MCF 10A (cell line): ENCODE data around the gene CRELD2. TPM values are rescaled to one million over a fixed set of nuclear protein-coding genes. Genes with fewer than 3 reads are reported as not detected.

Experiments
- BruUV-seq: library from RNA; stranded (reverse); fragments of 400-500 nt; replicated peaks from 2 replicates; lab custom pipeline; 2021; lab: Mats Ljungman, UMichigan
- CTCF ChIA-PET: fragments of 300-600 bp; sonication (Branson Sonifier 250); formaldehyde crosslinking; extraction: SDS; loops from one replicate; lab custom pipeline; 2021; ENCODE audit warnings: antibody characterized with exemption, inconsistent platforms; lab: Yijun Ruan, JAX
- POLR2A ChIA-PET: fragments of 300-600, 350-650 bp; sonication (Branson Sonifier 250); formaldehyde crosslinking; extraction: SDS; loops from one replicate; lab custom pipeline; 2020; ENCODE audit warnings: antibody characterized with exemption, inconsistent platforms; lab: Yijun Ruan, JAX
- DNase-seq: peaks from one replicate; pipeline ENCODE4 v3.0.0-alpha.2; 2018; ENCODE audit not compliant: unreplicated experiment
- H3K27ac Mint-ChIP-seq: one replicate; pipeline ENCODE4 v1.8.0; 2022; ENCODE audit warnings: mild to moderate bottlenecking, low read depth, mixed read lengths; ENCODE audit not compliant: unreplicated experiment
- H3K27me3 Mint-ChIP-seq: one replicate; pipeline ENCODE4 v1.8.0; 2022; ENCODE audit warnings: mixed read lengths; ENCODE audit not compliant: insufficient read depth, unreplicated experiment
- H3K36me3 Mint-ChIP-seq: one replicate; pipeline ENCODE4 v1.8.0; 2022; ENCODE audit warnings: mild to moderate bottlenecking, moderate library complexity, mixed read lengths; ENCODE audit not compliant: insufficient read depth, unreplicated experiment
- H3K4me1 Mint-ChIP-seq: one replicate; pipeline ENCODE4 v1.8.0; 2022; ENCODE audit warnings: mixed read lengths; ENCODE audit not compliant: insufficient read depth, unreplicated experiment
- H3K4me3 Mint-ChIP-seq: one replicate; pipeline ENCODE4 v1.8.0; 2022; ENCODE audit warnings: mild to moderate bottlenecking, moderate library complexity, mixed read lengths; ENCODE audit not compliant: unreplicated experiment
- H3K9me3 Mint-ChIP-seq: one replicate; pipeline ENCODE4 v1.8.0; 2022; ENCODE audit warnings: mixed read lengths; ENCODE audit not compliant: unreplicated experiment
- intact Hi-C: fragments of 100-400 bp; cut with micrococcal nuclease; formaldehyde crosslinking; loops from 2 replicates; pipeline ENCODE4 v1.14.1; 2022
- total RNA-seq: library from RNA; stranded (reverse); gene quantifications from 2 replicates; pipeline ENCODE4 v1.2.3, GENCODE V29; 2022
- TF ChIP-seq, protein P1 (sequence below): fragments of 200-600 bp; IDR thresholded peaks from one replicate; pipeline ENCODE4 v1.8.0; 2022; ENCODE audit warnings: antibody characterized with exemption, mild to moderate bottlenecking; ENCODE audit not compliant: unreplicated experiment

CRELD2 gene
- total RNA-seq, 1 experiment from 2014 or later, result 70.7 TPM

DNA sequence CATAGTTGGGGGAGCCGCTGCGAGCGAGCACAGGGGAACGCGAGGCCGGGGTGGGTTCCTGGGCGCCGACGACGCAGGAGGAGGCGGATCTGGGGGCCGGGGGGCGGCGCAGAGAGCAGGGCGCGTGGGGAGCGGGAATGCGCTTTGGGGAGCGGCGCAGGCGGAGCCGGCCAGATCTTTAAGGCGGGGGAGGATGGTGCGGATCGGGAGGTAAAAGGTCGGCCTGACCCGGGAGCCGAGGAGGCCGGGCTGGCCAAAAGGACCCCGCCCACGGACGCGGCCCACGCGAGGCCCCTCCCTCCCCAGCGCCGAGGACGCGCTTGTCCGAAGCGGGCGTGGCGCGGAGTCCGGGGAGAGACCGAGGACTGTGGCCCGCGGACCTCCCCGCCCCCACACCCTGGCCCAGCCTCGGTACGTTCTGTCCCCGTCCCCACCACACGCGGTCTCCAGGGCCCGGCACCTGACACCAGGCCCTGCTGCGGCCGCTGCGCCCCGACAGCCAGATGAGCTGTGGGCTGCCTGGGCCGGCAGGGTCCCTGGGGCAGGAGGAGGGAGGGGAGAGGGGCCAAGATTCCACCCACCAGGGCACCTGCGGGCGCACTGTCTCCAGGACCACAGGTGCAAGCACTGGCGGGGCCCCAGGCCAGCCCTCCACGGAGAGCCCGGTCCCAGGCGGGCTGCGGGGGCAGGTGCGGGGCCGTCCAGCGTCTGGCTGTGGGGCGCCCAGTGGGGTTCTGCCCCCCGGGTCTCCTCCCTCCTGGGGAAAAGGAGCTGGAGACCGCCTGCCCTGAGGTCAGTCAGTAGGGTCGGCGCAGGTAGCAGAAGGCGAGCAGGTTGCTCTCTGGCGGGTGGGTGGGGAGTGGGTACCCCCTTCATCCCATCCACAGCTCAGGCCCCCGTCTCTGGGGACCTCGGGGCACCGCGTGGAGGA is 53.1 kb downstream of the CRELD2 start:
- DNase-seq, result peak; percentile 62
- ChIA-PET CTCF (interaction anchor here (0.5 to 1.0 kb wide), 5 partner anchors 21 to 259 kb away, joined by 3 to 5 read pairs (median 3); no protein-coding TSS in a partner anchor), POLR2A (interaction anchor here (0.5 to 6.8 kb wide), 10 partner anchors 9 to 59 kb away, joined by 3 to 46 read pairs (median 4); partner anchors contain the start of genes ALG12, CRELD2 and PIM3)
- Mint-ChIP-seq H3K27ac (peak overlapping the region; percentile 72), H3K9me3 (no peaks in the 10 kb centered on the region), H3K36me3 (peaks cover 14% of the 10 kb centered on the region), H3K4me1 (peaks cover 11% of the 10 kb centered on the region), H3K4me3 (peak overlapping the region; percentile 69), H3K27me3 (no peaks in the 10 kb centered on the region)
- intact Hi-C loops, result loop anchor here (5.0 kb wide), 1 partner anchor 56 kb away; no protein-coding TSS in a partner anchor
- BruUV-seq, result no TSS peak
- TF ChIP-seq, protein P1, sequence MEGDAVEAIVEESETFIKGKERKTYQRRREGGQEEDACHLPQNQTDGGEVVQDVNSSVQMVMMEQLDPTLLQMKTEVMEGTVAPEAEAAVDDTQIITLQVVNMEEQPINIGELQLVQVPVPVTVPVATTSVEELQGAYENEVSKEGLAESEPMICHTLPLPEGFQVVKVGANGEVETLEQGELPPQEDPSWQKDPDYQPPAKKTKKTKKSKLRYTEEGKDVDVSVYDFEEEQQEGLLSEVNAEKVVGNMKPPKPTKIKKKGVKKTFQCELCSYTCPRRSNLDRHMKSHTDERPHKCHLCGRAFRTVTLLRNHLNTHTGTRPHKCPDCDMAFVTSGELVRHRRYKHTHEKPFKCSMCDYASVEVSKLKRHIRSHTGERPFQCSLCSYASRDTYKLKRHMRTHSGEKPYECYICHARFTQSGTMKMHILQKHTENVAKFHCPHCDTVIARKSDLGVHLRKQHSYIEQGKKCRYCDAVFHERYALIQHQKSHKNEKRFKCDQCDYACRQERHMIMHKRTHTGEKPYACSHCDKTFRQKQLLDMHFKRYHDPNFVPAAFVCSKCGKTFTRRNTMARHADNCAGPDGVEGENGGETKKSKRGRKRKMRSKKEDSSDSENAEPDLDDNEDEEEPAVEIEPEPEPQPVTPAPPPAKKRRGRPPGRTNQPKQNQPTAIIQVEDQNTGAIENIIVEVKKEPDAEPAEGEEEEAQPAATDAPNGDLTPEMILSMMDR, result no peak

DNA sequence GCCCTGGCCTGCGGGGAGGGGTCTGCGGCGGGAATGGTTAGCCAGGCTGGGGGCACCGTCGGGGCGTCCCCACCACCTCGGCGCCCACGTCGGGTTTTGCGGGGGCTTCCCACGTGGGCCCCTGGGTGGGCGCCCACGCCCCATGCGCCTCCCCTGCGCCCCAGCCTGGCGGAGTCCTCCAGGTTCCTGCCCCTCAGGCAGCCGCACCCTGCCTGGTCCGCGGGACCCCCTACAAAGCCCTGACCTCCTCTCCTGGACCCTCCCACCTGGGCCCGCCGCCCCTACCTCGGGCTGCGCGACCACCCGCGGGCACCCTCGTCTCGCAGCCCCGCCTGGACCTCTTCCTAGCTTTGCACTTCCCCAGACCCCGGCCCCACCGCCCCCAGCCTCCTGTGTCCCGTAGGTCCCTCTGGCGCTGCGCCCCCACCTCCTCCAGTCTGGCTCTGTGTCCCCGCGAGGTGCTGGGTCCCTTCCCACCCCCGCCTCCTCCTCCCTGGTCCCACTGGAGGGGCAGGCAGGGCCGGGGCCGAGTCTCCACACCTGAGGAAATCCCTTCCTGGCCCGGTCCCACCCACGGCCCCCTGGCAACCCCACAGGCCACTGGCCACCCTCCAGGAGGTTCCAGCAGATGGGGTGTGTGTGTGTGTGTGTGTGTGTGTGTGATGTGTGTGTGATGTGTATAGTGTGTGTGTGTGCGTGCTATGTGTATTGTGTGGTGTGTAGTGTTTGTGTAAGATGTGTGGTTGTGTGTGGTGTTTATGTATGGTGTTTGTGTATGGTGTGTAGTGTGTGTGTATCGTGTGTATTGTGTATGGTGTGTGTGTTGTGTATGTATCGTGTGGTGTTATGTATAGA is 54.0 kb downstream of the CRELD2 start:
- Mint-ChIP-seq H3K27ac (no peak overlapping the region), H3K9me3 (no peaks in the 10 kb centered on the region), H3K36me3 (peaks cover 8% of the 10 kb centered on the region), H3K4me1 (peaks cover 11% of the 10 kb centered on the region), H3K4me3 (no peak overlapping the region), H3K27me3 (no peaks in the 10 kb centered on the region)
- DNase-seq, result no peak
- TF ChIP-seq, protein P1, result no peak
- CTCF ChIA-PET, result interaction anchor here (0.6 to 0.7 kb wide), 2 partner anchors 21 to 258 kb away, joined by 4 to 5 read pairs; no protein-coding TSS in a partner anchor
- no TSS peak for BruUV-seq
- POLR2A ChIA-PET, result interaction anchor here (0.9 to 6.8 kb wide), 4 partner anchors 10 to 38 kb away, joined by 3 to 46 read pairs (median 18); partner anchors contain the start of gene PIM3
- intact Hi-C loops, result loop anchor here (5.0 kb wide), 1 partner anchor 55 kb away; no protein-coding TSS in a partner anchor

DNA sequence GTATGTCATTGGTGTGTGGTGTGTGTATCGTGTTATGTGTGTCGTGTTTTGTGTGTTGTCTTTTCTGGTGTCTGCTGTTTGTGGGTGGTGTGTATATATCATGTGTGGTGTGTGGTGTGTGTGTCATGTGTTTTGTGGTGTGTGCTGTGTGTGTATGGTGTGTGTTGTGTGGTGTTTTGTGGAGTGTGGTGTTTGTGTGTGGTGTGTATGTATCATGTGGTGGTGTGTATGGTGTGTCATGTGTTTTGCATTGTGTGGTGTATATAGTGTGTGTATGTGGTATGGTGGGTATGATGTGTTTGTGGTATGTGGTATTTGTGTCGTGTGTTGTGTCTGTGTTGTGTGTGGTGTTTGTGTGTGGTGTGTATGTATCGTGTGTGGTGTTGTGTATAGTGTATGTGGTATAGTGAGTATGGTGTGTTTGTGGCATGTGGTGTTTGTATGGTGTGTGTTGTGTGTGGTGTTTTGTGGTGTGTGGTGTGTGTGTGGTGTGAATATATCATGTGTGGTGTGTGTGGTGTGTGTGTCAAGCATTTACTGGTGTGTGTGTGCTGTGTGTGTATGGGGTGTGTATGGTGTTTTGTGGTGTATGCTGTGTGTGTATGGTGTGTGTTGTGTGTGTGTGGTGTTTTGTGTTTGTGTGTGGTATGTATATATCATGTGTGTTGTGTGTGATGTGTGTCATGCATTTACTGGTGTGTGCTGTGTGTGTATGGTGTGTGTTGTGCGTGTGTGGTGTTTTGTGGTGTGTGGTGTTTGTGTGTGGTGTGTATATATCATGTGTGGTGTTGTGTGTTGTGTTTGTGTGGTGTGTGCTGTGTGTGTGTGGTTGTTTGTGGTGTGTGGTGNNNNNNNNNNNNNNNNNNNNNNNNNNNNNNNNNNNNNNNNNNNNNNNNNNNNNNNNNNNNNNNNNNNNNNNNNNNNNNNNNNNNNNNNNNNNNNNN is 54.9 kb downstream of the CRELD2 start:
- intact Hi-C loops, result loop anchor here (5.0 kb wide), 1 partner anchor 54 kb away; no protein-coding TSS in a partner anchor
- CTCF ChIA-PET, result no interaction called here
- BruUV-seq, result no TSS peak

More for the DNA sequence above, 54.9 kb downstream of the CRELD2 start:
- TF ChIP-seq, protein P1, result no peak
- H3K27ac Mint-ChIP-seq, result no peak overlapping the region
- DNase-seq, result no peak
- no peak overlapping the region for H3K4me3 Mint-ChIP-seq
- H3K9me3 Mint-ChIP-seq, result no peaks in the 10 kb centered on the region
- POLR2A ChIA-PET, result no interaction called here
- H3K27me3 Mint-ChIP-seq, result no peaks in the 10 kb centered on the region
- peaks cover 7% of the 10 kb centered on the region for H3K36me3 Mint-ChIP-seq
- H3K4me1 Mint-ChIP-seq, result peaks cover 11% of the 10 kb centered on the region
